Right renal cortex interstitium (tissue), 3 donors: ENCODE measurements around the gene SLC6A6. TPM values are rescaled to one million over a fixed set of nuclear protein-coding genes. Genes with fewer than 3 reads are reported as not detected.

Source experiments
- DNase-seq, 3 donors: peaks; one replicate each; pipeline ENCODE4 v3.0.0-alpha.2; 2013; ENCODE audit warnings: low read depth in 3 of 3, low spot score in 2 of 3
- polyA plus RNA-seq, 3 donors: library from polyadenylated mRNA; unstranded; fragments of 120-200 nt; gene quantifications; one replicate each; pipeline ENCODE4 v1.2.1, GENCODE V29; 2013; ENCODE audit not compliant: insufficient read length in 3 of 3

Gene SLC6A6
- polyA plus RNA-seq, 3 donors = 16.8 to 18.1 (median 17.1) TPM

DNA sequence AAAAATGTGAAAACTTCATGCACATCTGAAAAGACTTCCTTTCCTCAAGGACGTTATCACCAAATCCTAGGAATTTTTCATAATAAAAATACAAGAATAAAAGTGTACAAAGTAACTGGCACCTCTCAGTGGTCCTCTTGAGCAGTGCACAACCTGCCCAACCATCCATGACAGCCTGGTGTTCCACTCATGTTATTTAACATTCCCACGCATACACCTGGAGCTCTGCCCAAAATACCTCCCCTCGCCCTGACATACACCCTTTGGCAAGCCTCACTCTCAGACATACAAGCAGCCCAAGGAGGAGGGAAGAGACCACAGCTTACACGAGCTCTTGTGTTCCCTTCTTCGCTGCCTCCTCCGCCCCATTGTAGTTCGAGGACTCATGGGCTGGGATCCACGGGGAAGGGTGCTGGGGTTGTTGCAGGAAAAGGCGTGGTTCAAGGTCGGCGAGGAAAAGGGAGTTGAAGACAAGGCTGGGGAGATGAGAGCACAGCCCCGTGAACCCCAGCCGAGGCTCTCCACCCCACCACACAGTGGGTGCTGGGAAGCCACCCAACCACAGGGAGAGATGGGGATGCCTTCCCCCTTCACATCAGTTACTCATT lies 114.4 kb downstream of the SLC6A6 start:
- no peak for DNase-seq

DNA sequence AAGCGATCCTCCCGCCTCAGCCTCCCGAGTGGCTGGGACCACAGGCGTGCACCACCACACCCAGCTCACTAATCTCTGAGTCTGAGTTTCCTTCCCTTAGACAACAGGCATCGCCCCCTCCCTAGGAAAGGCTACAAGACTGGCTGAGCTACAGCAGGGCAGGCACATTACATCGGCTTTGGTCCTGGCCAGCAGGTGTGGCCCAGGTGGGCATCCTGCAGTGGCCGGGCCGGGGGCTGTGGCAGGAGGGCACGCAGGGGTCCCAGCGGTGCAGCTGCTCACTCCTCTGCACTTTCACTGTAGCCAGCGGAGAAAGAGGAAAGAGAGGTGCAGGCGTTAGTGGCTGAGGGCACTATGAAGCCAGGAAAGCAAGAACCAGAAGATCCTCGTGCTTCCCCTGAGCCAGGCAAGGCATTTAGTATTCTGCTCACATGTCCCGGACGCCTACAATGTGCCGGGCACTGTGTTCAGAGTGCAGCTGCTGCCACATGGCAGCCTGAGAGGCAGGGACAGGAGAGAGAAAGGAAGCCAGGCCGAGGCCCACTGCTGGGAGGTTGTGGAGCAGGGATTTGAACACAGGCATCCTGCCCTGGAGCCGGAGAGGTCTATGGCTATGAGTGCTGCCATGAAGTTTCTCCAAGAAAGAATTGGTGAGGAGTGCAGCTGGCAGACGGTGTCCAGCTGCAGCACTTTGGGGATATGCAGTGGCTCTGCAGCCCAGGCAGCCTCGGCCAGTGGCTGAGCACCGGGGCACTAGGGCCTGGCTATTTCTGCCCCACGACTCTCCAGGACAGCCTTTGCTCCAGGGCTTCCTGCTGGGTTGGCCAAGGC lies 115.4 kb downstream of the SLC6A6 start:
- no peak for DNase-seq

DNA sequence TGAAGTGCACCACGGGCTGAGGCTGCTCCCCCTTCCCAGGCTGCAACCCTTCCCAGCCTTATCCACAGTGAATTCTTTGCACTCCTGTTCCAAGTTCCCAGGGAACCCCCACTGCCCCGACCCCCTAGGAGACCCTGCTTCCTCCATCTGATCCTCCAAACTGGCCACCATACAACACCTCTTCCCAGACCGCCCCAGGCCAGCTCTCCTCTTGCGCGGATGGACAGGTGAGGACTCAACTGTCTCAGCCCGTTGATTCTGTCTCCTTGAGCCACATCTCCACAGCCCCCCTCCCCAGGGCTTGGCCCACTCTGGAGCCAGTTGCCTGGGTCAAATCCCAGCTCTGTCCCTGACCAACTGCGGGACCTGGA lies 116.0 kb downstream of the SLC6A6 start:
- DNase-seq = no peak

DNA sequence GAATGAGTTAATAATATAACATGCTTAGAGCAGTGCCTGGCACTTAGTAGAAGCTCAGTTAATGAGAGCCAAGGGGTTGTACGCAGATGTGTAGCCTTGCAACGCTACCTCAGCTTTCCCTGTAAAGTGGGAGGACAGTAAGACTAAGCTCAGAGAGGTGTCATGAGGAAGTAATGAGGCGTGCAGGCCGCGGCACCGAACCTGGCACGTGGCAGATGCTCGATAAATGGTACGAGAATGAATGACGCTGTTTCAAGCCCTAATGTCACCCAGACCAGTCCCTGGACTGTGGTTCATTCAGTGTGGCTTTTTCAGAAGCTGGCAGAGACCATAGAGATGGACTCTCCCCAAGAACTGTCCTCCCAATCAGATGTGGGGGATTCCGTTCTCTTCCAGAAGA lies 116.5 kb downstream of the SLC6A6 start:
- no peak for DNase-seq

DNA sequence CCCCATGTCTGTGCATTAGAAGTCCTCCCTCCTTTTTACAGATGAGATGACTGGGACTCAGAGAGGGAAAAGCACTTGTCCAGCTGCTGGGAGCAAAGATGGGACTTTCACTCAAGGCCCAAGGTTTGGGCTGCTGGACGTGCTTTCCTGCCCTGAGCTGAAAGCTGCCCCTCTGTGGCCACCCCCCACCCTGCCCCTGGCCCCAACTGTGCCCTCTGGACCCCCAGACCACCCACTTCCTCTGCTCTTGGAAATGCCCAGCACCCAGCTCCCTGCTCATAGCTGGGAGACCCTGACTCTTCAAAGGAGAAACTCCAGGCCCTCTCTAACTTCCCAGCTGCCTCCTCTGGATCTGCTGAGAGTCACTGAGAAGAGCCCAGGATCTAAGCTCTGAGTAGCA lies 117.0 kb downstream of the SLC6A6 start:
- no peak for DNase-seq

DNA sequence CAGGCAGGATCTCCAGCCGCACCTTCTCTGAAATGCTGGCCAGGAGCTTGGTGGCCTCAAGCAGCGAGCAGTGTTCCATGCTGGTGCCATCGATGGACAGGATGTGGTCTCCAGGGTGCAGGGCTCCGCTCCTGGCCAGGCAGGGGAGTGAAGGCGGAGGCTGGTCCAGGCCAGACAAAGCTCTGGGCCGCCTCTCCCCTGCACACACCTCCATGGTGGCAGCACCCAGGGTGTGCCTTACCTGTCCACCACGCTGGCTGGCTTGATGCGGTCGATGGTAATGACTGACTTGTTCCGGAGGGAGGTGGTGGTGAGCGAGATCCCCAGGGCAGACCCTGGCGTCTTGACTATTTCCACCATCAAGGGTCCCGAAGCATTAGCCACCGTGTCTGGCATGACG lies 117.7 kb downstream of the SLC6A6 start:
- DNase-seq = no peak

DNA sequence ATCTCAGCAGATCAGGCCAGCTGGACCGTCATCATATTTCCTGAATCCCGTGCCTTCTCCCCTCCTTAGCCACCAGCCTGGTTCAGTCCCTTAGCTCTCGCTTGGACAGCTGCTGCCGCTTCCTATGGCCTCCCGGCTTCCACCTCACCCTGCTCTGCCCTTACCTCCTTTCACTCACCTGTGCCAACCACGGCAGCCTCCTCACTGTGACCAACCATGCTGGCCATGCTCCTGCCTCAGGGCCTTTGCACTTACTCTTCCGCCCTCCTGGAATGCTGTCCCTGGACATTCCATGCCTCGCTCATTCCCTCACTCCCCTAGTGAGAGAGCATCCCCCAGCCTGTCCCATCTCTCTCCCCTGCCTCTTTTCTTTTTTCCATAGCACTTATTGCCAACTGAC lies 118.6 kb downstream of the SLC6A6 start:
- no peak for DNase-seq

DNA sequence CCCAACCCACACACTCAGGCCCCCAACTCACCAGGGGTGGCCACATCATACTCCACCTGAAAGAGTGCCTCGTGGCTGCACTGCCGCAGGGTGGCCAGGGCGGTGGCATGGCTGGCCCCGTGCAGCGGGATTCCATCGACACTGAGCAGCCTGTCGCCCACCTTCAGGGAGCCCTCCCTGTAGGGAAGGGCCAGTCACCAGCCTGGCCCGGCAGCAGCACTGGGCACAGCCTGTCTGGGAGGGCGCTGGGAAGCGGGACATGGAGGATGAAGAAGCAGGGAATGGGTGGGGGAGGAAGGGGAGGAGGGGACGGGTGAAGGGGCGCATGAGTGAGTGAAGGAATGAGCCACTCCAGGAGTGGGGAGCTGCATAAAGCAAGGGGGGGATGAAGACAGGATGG lies 119.2 kb downstream of the SLC6A6 start:
- DNase-seq = no peak

DNA sequence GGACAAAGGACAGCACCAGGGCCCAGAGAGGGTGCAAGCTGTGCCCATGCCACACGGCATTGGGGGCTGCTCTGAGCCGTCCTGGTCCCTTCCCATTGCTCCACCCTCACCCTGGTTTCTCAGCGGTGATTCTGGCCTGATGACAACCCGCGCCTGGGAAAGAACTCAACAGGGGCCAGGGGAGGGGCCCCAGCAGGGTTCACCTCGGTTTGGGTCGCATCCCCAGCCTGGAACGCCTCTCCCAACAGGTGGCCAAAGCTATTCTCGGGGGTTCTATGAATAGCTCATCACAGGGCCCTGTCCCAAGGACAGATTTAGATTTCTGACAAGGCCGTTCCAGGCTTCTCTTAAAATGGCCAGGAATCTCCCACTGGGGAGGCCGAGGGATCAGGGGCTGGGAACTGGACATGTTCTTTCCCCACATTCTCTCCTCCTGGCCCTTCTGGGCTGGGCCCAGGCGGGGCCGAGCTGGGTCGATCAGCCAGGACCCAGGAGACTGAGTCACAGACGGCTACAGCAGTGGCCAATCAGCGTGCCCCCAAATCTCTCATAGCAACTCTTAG lies 119.8 kb downstream of the SLC6A6 start:
- DNase-seq = no peak

DNA sequence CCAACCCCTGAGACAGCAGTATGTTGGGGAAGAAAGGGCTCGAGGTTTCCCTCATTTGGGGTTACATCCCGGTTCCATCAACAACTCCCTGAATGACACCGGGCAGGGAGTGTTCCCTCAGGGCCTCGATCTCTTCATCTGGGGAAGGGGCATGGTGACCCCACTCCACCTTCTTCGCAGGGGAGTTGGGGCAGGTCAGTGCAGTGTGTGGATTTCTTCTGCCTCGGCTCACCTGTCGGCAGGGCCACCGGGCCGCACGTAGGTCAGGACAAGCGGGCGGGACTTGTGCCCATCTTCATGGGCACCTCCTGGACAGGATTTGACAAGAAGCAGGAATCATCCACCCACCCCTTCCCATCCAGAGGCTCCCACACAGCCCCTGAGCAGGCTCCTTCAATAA lies 120.4 kb downstream of the SLC6A6 start:
- DNase-seq = no peak

DNA sequence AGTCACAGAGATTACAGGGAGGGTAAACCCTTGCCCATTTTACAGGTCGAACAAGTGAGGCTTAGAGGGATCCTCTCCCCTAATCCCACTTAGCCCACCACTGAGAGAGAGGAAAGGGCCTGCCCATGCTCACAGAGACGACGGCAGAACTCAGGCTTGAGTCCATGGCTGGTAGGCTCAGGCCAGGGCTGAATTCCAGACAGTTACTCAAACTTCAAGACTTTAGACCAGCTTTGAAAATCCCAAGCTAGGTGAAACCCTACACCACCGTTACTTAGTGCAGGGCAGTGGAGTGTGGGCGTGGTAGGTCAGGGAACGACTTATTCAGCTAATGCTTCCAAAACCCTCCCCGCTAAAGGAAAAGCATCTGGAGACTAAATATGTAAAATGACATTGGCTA lies 121.4 kb downstream of the SLC6A6 start:
- DNase-seq = no peak

DNA sequence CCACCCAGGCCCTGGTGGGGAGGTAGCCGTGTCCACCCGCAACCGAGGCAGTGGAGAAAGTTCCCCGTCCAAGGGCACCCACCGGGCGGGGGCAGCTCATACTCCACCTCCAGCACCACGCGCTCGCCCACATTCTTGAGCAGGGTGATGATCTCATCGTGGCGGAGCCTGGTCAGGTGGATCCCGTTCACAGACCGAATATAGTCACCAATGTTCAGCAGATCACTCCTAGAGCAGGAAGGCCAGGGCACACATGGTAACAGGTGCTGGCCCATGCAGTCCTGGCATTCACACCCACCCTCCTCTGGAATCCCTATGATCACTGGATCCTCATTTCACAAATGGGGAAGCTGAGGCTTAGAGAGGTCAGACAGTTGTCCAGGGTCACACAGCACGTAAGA lies 121.9 kb downstream of the SLC6A6 start:
- no peak for DNase-seq

DNA sequence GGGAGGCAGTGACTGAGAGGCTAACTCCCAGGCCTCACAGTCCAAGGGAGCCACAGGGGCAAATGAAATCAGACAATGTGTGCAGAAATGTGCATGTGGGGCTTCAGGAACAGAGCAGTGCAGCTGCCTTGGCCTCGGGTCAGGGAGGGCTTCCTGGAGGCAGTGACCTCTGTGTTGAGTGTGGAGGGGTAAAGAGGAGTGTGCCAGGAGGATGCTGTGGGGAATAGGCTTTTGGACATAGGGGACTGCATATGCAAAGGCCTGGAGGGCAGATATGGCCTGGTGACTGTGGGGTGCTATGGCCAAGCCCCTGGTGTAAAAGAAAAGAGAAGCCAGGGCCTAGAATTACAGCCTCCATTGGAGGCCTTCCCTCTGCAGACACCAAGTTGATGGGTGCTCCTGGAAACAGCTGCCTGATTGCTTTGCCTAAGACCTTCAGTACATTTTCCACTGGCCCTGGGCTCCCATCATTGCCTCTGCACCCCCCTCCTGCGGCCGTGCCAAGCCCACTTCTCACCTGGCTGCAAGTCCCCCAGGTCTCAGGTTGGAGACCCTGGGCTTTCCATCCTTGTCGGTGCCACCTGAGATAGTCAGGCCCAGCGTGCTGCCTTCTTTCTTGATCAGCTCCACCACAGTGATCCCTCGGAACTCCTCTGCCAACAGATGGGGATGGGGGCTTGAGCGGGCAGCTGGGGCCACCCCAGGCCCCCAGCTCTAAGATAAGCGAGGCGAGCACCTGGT lies 122.7 kb downstream of the SLC6A6 start:
- no peak for DNase-seq

DNA sequence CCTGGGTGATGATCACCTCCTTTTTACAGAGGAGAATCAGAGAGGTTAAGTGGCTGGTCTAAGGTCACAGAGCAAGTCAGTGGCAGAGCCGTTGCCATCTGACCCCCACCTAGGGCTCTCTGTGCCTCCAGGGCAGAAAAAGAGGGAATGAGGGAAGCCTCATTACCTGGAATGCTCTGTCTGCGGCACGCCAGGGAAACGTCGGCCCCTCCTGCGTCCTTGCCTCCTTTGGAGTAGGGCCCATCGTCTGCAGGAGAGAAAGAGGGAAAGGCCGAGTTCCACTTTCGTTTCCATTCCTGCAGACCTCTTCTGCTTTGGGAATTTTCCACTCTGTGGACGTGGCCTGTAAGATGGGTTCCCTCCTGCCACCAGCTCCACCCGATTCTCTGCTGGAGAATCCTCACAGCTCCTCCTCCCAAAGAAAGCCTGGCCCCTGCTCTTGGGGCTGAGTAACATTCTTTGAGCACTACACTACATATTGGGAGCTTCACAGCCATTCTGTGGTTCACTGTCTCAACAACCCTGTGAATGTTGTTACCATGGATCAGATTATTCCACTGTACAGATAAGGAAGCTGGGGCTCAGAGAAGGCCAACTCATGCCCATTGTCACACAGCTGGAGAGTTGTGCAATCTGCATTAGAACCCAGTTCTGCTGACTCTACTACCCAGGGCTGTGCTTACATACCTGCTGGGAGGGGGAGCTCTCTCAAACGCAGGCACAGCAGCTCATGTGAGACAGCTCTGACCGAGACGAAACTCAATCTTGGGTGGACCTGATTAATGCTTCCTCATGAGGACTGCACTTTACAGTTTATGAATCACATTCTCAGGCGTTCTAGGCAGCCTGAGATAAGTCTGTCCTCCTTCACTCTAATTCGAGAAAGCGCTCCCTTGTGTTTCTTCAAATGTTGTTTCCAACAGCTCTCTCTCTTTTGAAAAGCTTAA lies 123.6 kb downstream of the SLC6A6 start:
- DNase-seq = no peak

DNA sequence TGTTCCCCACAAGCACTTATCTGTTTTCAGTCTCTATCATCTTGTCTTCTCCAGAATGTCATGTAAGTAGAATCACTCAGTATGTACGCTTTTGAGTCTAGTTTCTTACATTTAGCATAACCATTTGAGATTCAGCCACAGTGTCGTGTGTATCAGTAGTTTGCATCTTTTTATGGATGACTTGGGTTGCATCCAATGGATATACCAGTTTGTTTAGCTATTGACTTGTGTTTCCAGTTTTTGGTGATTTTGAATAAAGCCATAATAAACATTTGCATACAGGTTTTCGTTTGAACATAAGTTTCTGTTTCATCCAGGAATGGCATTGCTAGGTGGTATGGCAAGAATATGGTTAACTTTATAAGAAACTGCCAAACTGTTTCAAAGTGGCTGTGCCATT lies 125.7 kb downstream of the SLC6A6 start:
- DNase-seq = no peak

DNA sequence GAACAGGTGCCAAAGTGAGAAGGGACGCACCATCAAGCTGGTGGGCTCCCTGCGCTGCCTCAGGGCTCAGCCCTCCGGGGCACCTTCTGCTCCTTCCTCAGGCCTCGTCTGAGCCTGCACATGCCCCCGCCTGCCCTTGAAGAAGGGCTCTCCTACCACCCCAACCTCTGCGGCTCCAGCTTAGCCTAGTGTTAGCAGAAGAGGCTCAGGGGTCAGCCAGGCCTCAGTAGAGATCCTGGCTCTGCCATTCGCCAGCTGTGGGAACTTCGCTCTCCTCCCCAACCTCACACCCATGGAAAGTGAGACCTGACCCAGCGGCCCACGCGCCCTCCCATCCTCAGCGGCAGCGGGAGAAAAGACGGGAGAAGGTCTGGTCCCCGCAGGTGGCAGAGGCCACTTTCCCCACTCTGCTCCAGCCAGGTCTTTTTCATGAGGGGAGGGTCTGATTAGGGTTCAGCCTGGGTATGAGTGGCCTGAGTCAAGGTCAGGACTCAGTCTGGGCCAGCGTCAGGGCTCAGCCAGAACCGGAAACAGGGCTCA lies 129.5 kb downstream of the SLC6A6 start:
- no peak for DNase-seq

DNA sequence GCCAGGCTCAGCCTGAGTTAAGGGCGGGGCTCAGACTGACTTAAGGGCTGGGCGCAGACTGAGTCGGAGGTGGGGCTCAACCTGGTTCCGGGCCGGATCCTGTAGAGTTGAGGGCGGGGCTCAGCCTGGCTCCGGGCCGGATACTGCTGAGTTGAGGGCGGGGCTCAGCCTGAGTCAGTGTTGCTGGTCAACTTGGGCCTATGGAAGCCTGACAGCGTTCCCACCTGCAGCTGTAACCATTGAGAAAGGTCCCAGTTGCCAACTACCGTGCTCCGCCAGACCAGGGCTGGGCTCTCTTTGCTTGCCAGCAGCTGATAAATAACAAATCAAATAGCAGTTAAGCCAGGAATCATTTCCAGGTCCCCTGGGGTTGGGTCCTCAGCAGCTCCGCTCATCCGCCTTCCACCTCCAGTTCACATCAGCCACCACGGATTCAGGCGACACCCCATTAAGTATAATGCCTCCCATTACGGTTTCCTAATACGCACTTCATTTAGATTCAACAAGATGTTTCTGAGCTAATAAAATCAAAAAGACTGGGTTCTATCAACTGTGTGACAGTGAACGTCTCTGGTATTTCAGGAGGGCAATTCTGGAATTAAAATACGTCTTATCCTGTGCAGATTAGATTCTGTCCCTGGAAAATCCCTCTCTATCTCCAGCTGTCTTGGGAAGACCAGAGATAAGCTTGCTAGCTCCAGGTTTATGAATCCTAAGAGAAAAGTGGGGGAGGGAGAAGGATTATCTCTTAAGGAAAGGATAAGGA lies 130.5 kb downstream of the SLC6A6 start:
- DNase-seq = no peak

DNA sequence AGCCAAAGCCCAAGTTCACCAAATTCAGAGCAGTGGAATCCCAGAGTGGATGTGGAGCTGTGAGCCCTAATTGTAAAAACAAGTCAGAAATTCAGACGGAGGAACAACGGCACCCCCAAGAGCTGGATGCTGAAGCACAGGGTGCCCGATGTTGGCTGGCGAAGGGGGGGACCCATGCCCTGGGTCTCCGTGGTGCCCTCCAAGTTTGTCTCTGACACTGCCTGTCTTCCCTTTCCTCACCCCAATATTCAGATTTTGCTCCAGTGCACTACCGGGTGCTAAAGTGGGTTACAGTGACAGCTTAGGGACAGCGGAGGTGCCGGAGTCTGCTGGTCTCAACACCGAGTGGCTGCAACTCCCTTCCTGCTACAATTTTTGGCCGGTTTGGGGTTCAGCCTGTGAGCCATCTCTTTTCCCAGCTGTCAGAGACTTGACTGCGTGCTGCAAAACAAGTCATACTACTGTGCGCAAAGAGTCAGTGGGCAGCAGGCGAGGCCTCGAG lies 131.1 kb downstream of the SLC6A6 start:
- DNase-seq = no peak

DNA sequence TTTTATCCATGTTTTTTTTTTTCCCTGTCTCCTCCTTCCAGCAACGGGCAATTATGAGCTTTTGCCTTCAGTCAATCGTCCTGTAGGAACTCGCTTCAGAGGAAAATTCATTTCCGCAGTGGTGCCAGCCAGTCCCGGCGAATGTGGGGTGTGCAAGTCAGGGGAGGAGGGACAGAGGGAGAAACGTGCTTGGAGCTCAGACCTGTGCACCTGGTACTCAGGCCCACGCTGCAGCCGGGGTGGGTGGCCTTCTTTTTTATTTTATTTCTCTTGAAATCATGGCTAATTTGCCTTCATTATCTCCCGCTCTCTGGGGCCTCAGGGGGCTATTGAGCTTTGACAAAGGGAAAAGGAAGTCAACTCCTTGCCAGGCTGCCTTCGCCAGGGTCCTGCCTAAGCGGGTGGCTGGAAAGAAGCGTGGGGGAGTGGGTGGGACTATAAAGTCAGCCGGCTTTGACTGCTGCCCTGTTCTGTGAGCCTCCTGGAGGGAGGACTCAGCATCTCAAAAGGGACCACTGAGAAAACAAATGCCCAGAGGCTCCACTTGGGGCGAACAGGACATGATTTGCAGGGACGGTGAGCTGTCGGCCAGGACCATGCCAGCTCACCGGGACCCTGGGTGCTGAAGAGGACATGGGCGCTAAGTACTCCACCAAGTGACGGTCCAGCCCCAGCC lies 132.2 kb downstream of the SLC6A6 start:
- DNase-seq = no peak
